T-helper 1 cell treated with Interleukin-12 subunit alpha and Interleukin-12 subunit beta and Interleukin-4 antibody, amounts not matched to agents 30 ng/mL and 1 ng/mL, for 36 hours (primary cell): Measurements from ENCODE around the gene CMTM2. TPM values are rescaled to one million over a fixed set of nuclear protein-coding genes. Genes with fewer than 3 reads are reported as not detected.
"Not testable (repeated sequence)": the region's sequence is repeated elsewhere in the genome, so short reads cannot be mapped to it uniquely, and the experiment has no call there.

Experiments
- intact Hi-C: fragments of 100-400 bp; cut with micrococcal nuclease; formaldehyde crosslinking; loops from one replicate; pipeline ENCODE4 v1.15.1; 2024
- total RNA-seq: library from RNA; stranded (reverse); gene quantifications from 2 replicates; pipeline ENCODE4 v1.2.3, GENCODE V29; 2022

Gene CMTM2
- total RNA-seq, 1 donor from 2014 or later: 3.4 TPM

- intact Hi-C loops: loop anchor here (1.0 to 5.0 kb wide), 12 partner anchors 9 to 320 kb away; partner anchors contain the start of genes CMTM3 and DYNC1LI2
Observed at GRCh38 chr16:66552286-66553177, 26.7 kb upstream of the CMTM2 start, which contains the start of gene CKLF. CKLF (plus strand) TSS chr16:66552576; CDS start chr16:66552716, 140 bp downstream.

DNA sequence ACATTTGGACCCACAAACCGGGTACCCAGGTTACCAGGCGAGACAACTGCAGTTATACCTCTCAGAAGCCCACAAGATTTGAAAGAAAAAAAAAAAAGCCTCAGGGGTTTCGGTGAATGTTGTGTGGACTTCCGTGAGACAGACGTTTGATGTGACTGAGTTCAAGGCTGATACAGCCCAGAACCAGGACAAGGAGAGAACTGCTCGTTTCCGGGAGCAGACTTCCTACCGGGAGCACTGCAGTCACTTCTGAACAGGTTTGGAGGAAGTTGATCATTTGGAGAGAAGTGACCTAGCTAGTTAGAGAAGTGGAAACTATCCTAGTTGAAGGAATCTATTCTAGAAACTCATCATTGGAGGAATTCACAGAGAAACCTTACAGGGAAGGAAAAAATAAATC lies 26.0 kb upstream of the CMTM2 start:
- intact Hi-C loops: loop anchor here (1.0 to 5.0 kb wide), 4 partner anchors 8 to 320 kb away; partner anchors contain the start of gene DYNC1LI2

GRCh38 chr16:66554021-66554420 lies 25.2 kb upstream of the CMTM2 start:
- intact Hi-C loops: loop anchor here (5.0 kb wide), 1 partner anchor 98 kb away; no protein-coding TSS in a partner anchor

GRCh38 chr16:66554495-66554894 lies 24.8 kb upstream of the CMTM2 start:
- intact Hi-C loops: loop anchor here (5.0 kb wide), 1 partner anchor 98 kb away; no protein-coding TSS in a partner anchor

DNA sequence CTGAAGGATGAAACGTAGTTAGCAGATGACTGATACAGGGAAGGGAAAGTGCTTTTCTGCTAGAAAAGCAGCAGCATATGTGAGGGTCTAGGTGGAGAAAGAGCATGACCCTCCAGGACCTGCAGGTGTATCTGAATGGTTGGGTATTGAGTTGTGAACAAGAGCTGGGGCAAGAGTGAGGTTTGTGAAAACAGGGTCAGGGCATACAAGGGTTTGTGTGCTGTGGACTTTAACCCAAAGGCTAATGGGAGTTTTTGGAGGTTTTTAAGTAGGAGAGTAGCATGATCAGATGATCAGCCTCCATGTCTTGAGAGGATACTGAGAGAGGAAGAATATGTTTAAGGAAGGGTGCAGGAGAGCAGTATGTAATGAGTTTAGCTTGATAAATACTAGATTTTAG lies 19.2 kb upstream of the CMTM2 start:
- intact Hi-C loops: no loop called here

GRCh38 chr16:66561381-66562080 lies 17.7 kb upstream of the CMTM2 start:
- intact Hi-C loops: loop anchor here (1.0 to 2.0 kb wide), 3 partner anchors 8 to 43 kb away; partner anchors contain the start of gene CMTM3

GRCh38 chr16:66562409-66562808 lies 16.9 kb upstream of the CMTM2 start:
- intact Hi-C loops: loop anchor here (2.0 kb wide), 2 partner anchors 28 to 42 kb away; partner anchors contain the start of gene CMTM3

- intact Hi-C loops: loop anchor here (2.0 kb wide), 2 partner anchors 28 to 42 kb away; partner anchors contain the start of gene CMTM3
Observed at GRCh38 chr16:66562986-66563385, 16.3 kb upstream of the CMTM2 start.

DNA sequence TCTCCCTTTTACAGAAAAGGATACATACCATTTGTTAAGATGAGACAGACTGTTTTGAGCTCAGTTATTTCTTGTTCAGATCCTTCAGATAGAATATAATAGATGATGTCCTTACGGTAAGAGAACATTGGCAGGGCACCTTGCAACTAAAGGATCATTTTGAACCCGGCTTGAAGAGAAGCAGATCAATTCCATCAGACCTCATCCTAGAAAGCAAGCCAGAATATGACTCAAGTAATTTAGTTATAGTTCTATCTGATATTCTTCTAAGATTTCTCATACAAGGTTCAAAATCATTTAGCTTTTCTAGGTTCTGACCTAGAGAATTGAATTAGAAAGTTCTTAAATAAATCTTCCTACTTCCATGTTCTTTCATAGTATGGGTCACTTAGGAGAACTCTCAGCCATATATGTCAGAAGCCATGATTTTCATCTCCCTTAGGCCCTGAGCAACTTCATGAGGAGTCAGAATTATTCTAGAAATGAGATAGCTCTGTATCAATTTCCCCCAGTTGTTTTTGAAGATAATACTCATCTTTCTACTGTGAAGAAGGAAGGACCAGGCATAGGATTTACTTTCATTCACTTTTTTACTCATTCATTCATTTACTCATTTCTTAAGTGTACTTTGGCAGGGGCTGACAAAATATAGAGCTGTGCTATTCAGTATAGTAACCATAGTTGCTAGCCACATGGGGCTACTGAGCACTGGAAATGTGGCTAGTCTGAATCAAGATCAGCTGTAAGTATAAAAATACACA lies 15.5 kb upstream of the CMTM2 start:
- intact Hi-C loops: loop anchor here (2.0 kb wide), 2 partner anchors 27 to 41 kb away; partner anchors contain the start of gene CMTM3

DNA sequence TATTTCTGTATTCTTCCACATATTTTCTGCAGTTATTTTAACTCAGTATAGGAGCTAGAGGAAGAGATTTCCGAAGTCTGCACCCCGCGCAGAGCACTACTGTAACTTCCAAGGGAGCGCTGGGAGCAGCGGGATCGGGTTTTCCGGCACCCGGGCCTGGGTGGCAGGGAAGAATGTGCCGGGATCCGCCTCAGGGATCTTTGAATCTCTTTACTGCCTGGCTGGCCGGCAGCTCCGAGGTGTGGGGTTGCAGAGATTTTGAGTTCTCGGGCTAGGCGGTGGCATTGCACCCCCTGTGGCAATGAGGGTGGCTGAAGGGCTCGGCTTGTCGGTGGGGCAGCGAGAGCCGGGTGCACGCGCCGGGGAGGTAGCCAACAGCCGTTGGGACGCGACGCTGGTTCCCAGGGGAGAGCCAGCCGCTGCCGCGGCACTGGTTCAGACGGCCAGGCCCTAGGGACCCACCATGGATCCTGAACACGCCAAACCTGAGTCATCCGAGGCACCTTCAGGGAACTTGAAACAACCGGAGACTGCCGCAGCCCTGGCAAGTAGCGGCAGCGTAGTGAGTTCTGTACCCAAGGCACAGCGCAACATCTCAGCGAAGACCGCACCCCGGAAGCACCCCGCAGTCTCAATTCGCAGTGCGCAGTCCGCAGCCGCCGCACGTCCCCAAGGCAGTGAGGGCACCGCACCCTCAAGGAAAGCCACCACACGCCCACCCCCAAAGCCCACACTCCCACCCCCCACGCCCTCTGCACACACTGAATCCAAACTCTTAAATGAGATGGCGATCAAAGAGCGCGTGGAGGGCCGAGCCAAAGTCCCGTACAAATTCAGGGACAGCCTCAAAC lies 13.0 kb upstream of the CMTM2 start, which contains the start of gene CMTM1:
TSS of gene CMTM1 (plus strand) at position 389 of the 851 bp plus-strand sequence. CDS start at position 464, 75 bp downstream.
- intact Hi-C loops: no loop called here

DNA sequence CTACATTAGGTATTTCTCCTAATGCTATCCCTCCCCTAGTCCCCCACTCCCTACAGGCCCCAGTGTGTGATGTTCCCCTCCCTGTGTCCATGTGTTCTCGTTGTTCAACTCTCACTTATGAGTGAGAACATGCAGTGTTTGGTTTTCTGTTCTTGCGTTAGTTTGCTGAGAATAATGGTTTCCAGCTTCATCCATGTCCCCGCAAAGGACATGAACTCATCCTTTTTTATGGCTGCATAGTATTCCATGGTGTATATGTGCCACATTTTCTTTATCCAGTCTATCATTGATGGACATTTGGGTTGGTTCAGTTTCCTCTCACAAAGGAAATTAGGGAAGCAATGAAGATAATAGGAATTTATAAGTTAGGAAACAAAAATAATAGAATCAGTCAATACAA lies 12.0 kb upstream of the CMTM2 start:
- intact Hi-C loops: not testable (repeated sequence)

DNA sequence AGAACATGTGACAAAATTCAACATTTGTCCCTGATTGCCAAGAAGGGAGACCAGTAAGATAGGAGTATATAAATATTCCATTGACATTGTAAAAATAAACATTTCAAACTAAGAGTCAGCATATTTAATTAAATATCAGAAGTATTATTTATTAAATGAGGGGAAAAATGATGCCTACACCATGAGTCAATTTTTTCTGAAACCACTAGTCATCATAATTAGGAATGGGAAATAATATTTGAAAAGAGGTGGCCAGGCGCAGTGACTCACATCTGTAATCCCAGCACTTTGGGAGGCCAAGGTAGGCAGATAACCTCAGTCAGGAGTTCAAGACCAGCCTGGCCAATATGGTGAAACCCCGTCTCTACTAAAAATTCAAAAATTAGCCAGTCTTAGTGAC lies 10.9 kb upstream of the CMTM2 start:
- intact Hi-C loops: no loop called here

DNA sequence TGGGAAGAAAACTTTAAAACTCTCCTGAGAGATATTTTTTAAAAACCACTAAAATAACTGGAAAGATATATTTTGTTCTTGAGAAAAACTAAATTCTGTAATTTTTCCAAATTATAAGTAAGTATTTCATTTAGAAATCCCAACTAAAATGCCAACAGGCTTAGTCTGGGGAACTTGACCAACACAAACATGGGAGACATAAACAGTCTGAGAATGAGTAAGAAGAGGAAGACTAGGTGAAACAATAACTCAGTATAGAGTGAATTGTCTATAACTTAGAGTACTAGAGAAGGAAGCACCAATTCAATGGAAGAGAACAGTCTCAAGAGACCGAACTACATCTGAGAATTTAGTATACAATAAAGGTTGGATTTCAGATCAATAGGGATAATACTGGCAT lies 10.1 kb upstream of the CMTM2 start:
- intact Hi-C loops: no loop called here

DNA sequence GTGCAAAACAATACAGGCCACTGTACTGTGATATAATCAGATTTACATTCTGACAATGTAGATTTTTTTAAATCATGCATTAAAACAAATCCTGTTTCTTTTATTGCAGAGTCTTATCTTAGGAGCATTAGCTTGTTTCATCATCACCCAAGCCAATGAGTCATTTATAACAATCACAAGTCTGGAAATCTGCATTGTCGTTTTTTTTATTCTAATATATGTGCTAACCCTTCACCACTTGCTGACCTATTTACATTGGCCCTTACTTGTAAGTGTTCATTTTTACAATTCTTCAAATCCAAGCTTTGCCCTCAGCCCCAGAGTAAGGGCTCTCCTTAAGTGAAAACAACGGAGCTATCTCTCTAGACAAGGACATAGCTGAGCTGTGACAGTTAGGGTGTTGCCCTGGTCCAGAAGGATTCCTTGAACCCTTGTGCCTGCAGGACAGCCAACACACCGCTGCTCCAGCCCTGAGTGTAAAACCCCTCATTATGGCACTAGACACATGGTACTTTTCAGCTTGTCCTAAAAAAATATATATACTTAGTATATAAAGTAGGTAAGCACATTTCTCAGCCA lies 9.3 kb upstream of the CMTM2 start:
- intact Hi-C loops: no loop called here

- intact Hi-C loops: no loop called here
Observed at GRCh38 chr16:66572356-66572755, 6.9 kb upstream of the CMTM2 start.

DNA sequence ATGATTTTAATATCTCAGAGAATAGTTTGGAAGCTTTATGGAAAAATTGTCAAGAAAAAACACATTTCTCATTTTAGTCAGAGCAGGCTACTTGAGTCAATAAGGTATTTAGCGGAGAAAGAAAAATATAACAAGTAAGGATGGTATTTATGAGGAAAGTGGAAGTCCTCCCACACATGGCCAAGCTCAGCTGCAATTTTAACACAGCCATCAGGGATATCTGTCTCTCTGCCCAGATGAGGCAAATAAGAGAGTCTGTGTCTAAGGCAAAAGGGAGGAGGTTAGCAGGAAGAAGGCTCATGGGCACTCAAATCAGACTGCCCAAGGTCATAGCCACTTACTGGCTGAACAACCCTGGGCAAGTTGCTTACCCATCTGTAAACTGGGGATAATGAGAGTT lies 5.2 kb upstream of the CMTM2 start:
- intact Hi-C loops: no loop called here

DNA sequence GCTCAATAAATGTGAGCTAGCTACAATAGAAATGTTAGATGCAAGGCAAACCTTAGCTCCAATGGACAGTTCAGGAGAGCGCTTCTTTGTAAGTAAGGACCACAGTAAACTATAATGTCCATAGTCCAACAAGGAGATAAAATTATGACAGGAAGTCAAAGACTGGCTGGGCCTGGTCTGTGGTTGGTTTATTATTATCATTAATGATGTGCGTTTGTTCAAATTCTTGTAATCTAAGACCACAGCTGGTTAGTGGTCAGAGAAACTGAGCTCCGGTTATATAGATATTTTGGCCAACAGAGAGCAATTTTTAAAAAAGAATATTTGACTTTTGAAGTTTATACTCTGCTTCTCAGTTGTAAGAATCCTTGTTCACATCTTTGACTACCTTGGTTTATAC lies 4.7 kb upstream of the CMTM2 start:
- intact Hi-C loops: no loop called here

DNA sequence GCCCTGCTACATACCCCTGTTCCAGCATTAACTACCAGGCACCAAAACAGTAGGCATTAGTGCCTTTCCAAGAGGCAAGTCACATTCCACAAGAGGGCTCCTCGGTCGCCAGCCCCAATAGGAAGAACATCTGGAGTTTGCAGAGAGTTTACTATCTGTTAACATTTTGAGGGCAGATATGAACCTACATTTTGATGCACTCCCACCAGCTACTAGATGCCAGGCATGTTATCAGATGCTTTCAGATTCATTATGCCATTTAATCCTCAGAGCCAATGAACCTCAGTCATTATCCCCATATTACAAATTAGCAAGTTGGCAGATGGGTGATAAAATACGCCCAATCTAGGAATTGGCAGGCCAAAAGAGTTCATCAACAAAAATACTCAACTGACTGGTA lies 4.2 kb upstream of the CMTM2 start:
- intact Hi-C loops: no loop called here

DNA sequence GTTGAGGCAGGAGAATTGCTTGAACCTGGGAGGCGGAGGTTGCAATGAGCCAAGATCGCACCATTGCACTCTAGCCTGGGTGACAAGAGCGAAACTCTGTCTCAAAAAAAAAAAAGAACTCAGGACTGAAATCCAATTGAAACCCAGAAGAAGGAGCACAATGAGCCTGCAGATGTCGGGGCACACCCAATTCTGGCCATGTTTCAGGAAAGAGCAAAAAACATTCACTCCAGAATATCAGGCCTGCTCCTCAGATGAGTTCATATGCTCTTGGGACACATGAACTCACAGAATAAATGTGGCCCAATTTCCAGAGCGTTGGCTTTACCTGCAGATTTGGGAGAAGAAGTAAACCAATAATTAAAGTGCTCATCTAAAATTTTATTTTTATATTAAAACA lies 3.0 kb upstream of the CMTM2 start:
- intact Hi-C loops: no loop called here
